ENCODE data around the gene DCUN1D5.
"Not testable (repeated sequence)": the region's sequence is repeated elsewhere in the genome, so short reads cannot be mapped to it uniquely, and the experiment has no call there.

DCUN1D5 gene

GRCh38 chr11:103053997-103054396 is 38.0 kb downstream of the DCUN1D5 start:
- no peak for DNase-seq

GRCh38 chr11:103051981-103052380 is 40.0 kb downstream of the DCUN1D5 start:
- DNase-seq: no peak

DNA sequence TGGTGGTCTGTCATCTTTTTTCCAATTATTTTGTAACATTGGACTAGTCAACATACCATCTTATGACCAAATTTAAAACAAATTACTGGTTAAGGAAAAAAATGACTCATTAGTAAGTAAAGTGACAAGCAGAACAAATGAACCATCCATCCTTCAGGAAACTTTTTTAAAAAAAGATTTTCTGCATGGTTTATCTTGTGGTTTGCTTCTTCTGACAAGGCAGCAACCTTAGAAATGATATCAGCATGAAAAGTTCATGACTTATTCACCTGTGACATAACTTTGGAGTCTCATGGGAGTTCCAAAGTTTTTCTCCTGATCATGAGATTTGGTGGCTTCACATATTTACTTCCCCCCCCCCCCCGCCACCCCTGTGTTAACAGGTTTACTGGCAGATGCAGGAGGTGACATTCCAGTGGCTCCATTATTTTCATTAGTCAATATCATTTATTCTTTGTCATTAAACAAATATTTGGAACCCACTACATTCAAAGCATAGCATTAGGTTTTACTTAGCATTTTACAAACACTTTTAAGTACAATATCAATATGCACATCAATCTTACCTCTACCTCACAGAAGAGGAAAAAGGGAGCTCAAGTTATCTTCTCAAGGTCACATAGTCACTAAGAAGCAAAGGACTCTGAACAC is 40.7 kb downstream of the DCUN1D5 start:
- no peak for DNase-seq

DNA sequence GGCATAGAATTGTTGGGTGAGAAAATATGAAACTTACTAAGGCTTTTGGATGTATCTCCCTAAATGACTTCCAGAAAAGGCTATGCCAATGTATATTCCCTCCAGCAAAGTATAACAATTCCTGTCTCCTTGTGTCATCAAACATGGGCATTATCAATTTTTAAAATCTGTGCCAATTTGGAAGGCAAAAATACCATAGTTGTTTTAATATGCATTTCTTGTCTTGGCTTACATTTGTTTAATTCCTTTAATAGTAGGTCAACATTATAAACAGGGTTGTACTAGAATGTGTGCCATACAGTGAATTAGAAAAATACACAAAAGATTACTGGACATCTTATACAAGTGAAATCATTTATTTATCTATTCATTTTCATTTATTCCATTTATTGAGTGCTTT is 41.6 kb downstream of the DCUN1D5 start:
- no peak for DNase-seq

- no peak for DNase-seq
Observed at GRCh38 chr11:103047837-103048236, 44.1 kb downstream of the DCUN1D5 start.

DNA sequence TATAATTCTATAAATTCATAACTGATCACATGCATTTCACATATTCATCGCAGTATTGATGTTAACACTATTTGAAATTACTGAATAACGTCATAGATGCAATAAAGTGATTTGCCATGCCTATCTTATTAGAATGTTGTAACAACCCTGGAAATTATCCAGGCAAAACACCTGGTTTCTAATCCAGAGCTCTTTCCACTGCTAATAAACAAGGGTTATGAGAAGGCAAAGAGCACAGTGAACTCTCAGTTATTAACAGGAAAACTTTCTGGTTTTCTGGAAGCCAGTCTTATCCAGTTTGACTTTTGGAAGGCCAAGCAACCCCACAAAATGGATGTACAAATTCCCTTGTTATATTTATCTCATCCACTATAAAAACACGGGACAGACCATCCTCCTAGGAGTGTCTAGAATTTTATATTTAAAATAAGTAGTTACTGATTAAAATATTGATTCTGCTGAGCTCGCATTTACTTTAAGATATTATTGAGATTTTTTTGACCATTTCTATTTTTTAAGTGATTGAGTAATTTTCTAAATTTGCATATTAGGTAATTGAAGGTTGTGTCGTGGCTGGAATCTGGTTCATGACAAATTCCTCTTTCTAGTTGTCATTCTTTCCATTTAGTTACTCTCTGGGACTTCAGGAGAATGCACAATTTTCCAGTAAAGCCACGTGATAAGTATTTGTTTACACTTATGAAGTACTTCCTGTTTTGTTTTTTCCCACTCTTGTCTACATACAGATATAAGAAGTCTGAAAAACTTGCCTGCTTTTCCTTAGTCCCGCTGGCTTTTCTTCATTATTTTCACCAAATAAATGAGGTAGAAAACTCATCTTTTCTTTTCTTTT is 47.9 kb downstream of the DCUN1D5 start:
- no peak for DNase-seq

GRCh38 chr11:103042161-103042560 is 49.8 kb downstream of the DCUN1D5 start:
- no peak for DNase-seq

GRCh38 chr11:103035791-103036434 is 56.0 kb downstream of the DCUN1D5 start:
- DNase-seq: peak; percentile 50

DNA sequence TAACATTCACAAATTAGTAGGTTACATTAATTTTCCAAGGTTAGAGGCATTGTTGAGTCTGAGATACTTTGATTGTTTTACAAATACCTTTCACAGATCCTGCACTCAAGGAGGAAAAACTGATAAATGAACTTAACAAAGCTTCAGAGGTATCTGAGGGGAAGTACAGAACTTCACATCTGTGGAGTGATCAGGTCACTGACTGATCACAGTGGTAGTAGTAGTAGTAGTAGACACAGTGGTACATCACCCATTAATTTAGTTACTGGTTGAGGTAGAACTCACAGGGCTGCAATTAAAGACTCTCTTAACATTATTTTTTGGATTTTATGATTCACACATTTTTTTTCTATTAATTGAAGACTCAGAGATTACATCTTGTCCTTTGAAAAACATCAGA is 56.7 kb downstream of the DCUN1D5 start:
- no peak for DNase-seq

GRCh38 chr11:103031834-103032233 is 60.1 kb downstream of the DCUN1D5 start:
- DNase-seq: no peak

DNA sequence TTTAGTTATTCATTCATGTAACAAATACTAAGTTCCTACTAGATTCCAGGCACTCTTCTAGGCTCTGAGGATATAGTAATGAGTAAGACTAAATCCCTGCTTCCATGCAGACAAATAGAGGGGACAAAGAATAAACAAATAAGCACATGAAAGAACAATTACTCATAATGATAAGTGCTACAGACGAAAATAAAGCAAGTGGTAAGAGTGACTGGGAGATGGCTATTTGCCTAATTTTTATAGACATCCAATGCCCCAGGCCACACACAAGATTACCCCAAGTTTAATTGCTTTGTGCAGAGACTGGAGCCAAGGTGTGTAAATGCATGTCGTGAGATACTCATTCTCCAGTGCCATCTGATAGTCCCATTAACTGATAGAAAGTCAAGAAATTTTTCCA is 62.6 kb downstream of the DCUN1D5 start:
- no peak for DNase-seq

DNA sequence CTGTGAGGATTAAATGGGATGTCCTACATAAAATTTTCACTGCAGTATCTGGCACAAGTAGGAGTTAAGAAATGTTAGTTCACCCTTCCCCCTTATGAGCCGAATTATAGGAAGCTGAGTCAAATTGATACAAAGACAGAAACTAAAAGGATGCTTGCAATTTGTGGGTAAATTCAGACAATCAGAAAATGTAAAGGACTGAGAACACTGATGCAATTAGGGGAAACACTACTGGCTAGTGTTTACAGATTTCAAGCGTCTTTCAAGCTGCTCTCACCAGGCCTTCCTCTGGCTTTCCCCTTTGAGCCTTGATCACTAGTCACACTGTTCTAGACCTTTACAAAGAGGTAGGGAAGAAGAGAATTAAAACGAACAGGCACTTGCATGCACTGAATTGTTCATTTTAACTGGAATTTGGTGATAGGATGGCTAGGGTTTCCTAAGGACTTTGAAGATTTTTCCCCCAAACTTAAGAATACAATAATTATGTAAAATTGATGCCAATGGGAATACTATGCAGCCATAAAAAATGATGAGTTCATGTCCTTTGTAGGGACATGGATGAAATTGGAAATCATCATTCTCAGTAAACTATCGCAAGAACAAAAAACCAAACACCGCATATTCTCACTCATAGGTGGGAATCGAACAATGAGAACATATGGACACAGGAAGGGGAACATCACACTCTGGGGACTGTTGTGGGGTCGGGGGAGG is 63.5 kb downstream of the DCUN1D5 start:
- DNase-seq: not testable (repeated sequence)

- DNase-seq: no peak
Observed at GRCh38 chr11:103024086-103024485, 67.9 kb downstream of the DCUN1D5 start.

- no peak for DNase-seq
Observed at GRCh38 chr11:103016031-103016430, 75.9 kb downstream of the DCUN1D5 start.

DNA sequence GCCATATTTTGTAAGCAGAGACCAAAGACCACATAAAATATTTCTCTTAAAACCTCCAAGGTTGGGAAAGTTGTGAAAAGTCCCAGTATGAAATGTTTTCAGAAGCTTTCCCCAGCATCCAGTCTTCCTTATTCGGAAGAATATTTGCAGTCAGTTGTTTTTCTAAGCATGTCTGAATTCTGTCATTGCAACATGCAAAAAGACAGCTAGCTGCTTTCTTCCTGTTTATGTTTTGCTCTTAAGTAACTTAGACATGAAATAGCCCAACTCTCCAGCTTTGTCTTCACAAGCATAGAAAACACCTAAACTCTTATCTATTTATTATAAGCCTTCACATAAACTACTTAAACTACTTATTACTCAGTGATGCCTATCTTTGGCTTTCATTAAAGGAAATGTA is 78.5 kb downstream of the DCUN1D5 start:
- no peak for DNase-seq

Data from CD4-positive, alpha-beta T cell treated with Interleukin-17A for 4 hours (primary cell).